ENCODE results near the gene TEKTIP1. TPM values are rescaled to one million over a fixed set of nuclear protein-coding genes. Genes with fewer than 3 reads are reported as not detected.
A peak's percentile ranks its signal among the peaks of the same experiment; 100 is the strongest.

The TEKTIP1 gene
- total RNA-seq, 1 donor from 2014 or later, result 0.68 TPM

- H3K79me2 ChIP-seq (ENCODE audit: insufficient read depth, low read length), result peaks cover 50% of the 10 kb centered on the region
- H3K9ac ChIP-seq (ENCODE audit: low read length), result peak overlapping the region; percentile 87
- Mint-ChIP-seq H3K9me3 (ENCODE audit: unreplicated experiment) (no peaks in the 10 kb centered on the region), H3K4me1 (ENCODE audit: low read depth, unreplicated experiment) (peaks cover 25% of the 10 kb centered on the region), H3K4me3 (ENCODE audit: unreplicated experiment) (peak overlapping the region; percentile 99), H3K36me3 (ENCODE audit: low read depth, unreplicated experiment) (peaks cover 11% of the 10 kb centered on the region), H3K27me3 (ENCODE audit: low read depth, unreplicated experiment) (no peaks in the 10 kb centered on the region), H3K27ac (ENCODE audit: unreplicated experiment) (peak overlapping the region; percentile 85)
- no peaks in the 10 kb centered on the region for H3K27me3 ChIP-seq (ENCODE audit: insufficient read depth, low read length)
- H2AFZ ChIP-seq (ENCODE audit: low read depth, low read length), result peak overlapping the region; percentile 13
- H3K27ac ChIP-seq (ENCODE audit: low read depth, low read length), result peak overlapping the region; percentile 53
- FAIRE-seq, result no peak
- H3K9me3 ChIP-seq (ENCODE audit: insufficient read depth, low read depth, low read length), result no peaks in the 10 kb centered on the region
- peak overlapping the region; percentile 89 for H3K4me3 ChIP-seq (ENCODE audit: insufficient read depth, low read depth, low read length)
- peak overlapping the region; percentile 98 for H3K4me2 ChIP-seq (ENCODE audit: low read length)
- H3K36me3 ChIP-seq (ENCODE audit: insufficient read depth, low read length), result no peaks in the 10 kb centered on the region
- H3K4me1 ChIP-seq (ENCODE audit: insufficient read depth, low read length), result peaks cover 28% of the 10 kb centered on the region
- DNase-seq (ENCODE audit: low read depth), result no peak
- no peak for TF ChIP-seq EZH2 (IDR thresholded peaks at IDR 0.05; ENCODE audit: insufficient read depth, low read length)
- TF ChIP-seq, protein P1, sequence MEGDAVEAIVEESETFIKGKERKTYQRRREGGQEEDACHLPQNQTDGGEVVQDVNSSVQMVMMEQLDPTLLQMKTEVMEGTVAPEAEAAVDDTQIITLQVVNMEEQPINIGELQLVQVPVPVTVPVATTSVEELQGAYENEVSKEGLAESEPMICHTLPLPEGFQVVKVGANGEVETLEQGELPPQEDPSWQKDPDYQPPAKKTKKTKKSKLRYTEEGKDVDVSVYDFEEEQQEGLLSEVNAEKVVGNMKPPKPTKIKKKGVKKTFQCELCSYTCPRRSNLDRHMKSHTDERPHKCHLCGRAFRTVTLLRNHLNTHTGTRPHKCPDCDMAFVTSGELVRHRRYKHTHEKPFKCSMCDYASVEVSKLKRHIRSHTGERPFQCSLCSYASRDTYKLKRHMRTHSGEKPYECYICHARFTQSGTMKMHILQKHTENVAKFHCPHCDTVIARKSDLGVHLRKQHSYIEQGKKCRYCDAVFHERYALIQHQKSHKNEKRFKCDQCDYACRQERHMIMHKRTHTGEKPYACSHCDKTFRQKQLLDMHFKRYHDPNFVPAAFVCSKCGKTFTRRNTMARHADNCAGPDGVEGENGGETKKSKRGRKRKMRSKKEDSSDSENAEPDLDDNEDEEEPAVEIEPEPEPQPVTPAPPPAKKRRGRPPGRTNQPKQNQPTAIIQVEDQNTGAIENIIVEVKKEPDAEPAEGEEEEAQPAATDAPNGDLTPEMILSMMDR (IDR thresholded peaks at IDR 0.05; ENCODE audit: insufficient read depth, low read depth, low read length), result no peak
- H4K20me1 ChIP-seq (ENCODE audit: insufficient read depth, low read length), result peaks cover 43% of the 10 kb centered on the region
These were observed 17.5 kb downstream of the TEKTIP1 start for GRCh38 chr19:3556423-3556977.

GRCh38 chr19:3556978-3557460 is 18.0 kb downstream of the TEKTIP1 start:
- peak overlapping the region; percentile 13 for H2AFZ ChIP-seq (ENCODE audit: low read depth, low read length)
- Mint-ChIP-seq H3K4me3 (ENCODE audit: unreplicated experiment) (peak overlapping the region; percentile 99), H3K27me3 (ENCODE audit: low read depth, unreplicated experiment) (no peaks in the 10 kb centered on the region), H3K9me3 (ENCODE audit: unreplicated experiment) (no peaks in the 10 kb centered on the region), H3K4me1 (ENCODE audit: low read depth, unreplicated experiment) (peaks cover 25% of the 10 kb centered on the region), H3K36me3 (ENCODE audit: low read depth, unreplicated experiment) (peaks cover 9% of the 10 kb centered on the region), H3K27ac (ENCODE audit: unreplicated experiment) (peak overlapping the region; percentile 85)
- TF ChIP-seq, protein P1 (IDR thresholded peaks at IDR 0.05; ENCODE audit: insufficient read depth, low read depth, low read length), result no peak
- TF ChIP-seq EZH2 (IDR thresholded peaks at IDR 0.05; ENCODE audit: insufficient read depth, low read length), result no peak
- H4K20me1 ChIP-seq (ENCODE audit: insufficient read depth, low read length), result peaks cover 39% of the 10 kb centered on the region
- FAIRE-seq (no peak), DNase-seq (ENCODE audit: low read depth) (peak; percentile 20)
- peaks cover 29% of the 10 kb centered on the region for H3K4me1 ChIP-seq (ENCODE audit: insufficient read depth, low read length)
- H3K27me3 ChIP-seq (ENCODE audit: insufficient read depth, low read length), result no peaks in the 10 kb centered on the region
- H3K9ac ChIP-seq (ENCODE audit: low read length), result peak overlapping the region; percentile 87
- peak overlapping the region; percentile 53 for H3K27ac ChIP-seq (ENCODE audit: low read depth, low read length)
- H3K79me2 ChIP-seq (ENCODE audit: insufficient read depth, low read length), result peaks cover 46% of the 10 kb centered on the region
- H3K9me3 ChIP-seq (ENCODE audit: insufficient read depth, low read depth, low read length), result no peaks in the 10 kb centered on the region
- peak overlapping the region; percentile 98 for H3K4me2 ChIP-seq (ENCODE audit: low read length)
- H3K36me3 ChIP-seq (ENCODE audit: insufficient read depth, low read length), result no peaks in the 10 kb centered on the region
- H3K4me3 ChIP-seq (ENCODE audit: insufficient read depth, low read depth, low read length), result peak overlapping the region; percentile 89
